SK-N-MC (cell line): ENCODE results near the gene C4orf33.
"Not testable (repeated sequence)": the region's sequence is repeated elsewhere in the genome, so short reads cannot be mapped to it uniquely, and the experiment has no call there.

Experiments used
- DNase-seq: peaks from one replicate; pipeline ENCODE4 v3.0.0-alpha.2; 2011; ENCODE audit warnings: low read depth, low spot score
- H3K27ac ChIP-seq: fragments of 200-600 bp; sonication (generic); 2 replicates; pipeline ENCODE4 v1.5.1; 2016; ENCODE audit warnings: mixed run types
- H3K36me3 ChIP-seq: fragments of 200-600 bp; sonication (generic); 2 replicates; pipeline ENCODE4 v1.6.1; 2017; ENCODE audit warnings: antibody characterized with exemption, low read length, mixed read lengths; ENCODE audit not compliant: insufficient read depth
- H3K4me3 ChIP-seq: fragments of 200-600 bp; sonication (generic); 2 replicates; pipeline ENCODE4 v1.5.1; 2016
- H3K9ac ChIP-seq: fragments of 200-600 bp; sonication (generic); 2 replicates; pipeline ENCODE4 v1.8.0; 2017; ENCODE audit warnings: mixed run types, mixed read lengths; ENCODE audit not compliant: insufficient read length
- H3K9me3 ChIP-seq: fragments of 200-600 bp; sonication (generic); 2 replicates; pipeline ENCODE4 v1.6.1; 2017; ENCODE audit warnings: low read depth, mild to moderate bottlenecking, antibody characterized with exemption, low read length, moderate library complexity, mixed read lengths
- EZH2 ChIP-seq: fragments of 200-600 bp; sonication (generic); IDR thresholded peaks from one replicate; pipeline ENCODE4 v1.6.1; 2017; ENCODE audit warnings: antibody characterized with exemption
- FOXP2 ChIP-seq: optimal IDR thresholded peaks from 2 replicates; pipeline ENCODE3; 2011; ENCODE audit warnings: mild to moderate bottlenecking, moderate library complexity; ENCODE audit not compliant: insufficient read depth; ENCODE audit errors: extremely low read length, control extremely low read depth
- POLR2AphosphoS5 ChIP-seq: IDR thresholded peaks from 2 replicates; pipeline ENCODE4 v1.6.1; 2012; ENCODE audit warnings: mild to moderate bottlenecking, low read depth, low read length, borderline replicate concordance

C4orf33 gene

DNA sequence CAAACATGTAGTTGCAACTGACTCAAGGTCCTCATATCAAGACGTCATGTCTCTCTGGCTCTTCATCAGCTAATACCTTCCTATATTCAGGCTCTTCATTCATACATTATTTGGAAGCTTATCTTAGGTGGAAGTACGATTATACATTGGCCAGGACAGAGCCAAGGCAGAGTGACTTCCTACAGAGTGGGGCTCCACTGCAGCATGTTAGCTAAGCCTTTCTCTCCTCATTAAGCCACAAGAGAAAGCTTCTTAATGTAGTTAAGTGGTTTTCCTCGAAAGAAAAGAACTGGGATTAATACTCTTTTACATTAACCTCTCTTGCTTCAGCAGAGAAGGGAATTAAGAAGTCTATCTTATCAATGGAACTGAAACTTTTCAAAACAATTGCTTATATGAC, 15.0 kb downstream of the C4orf33 start:
- no peak for TF ChIP-seq EZH2
- no peak for TF ChIP-seq POLR2AphosphoS5
- no peak for TF ChIP-seq FOXP2
- no peaks in the 10 kb centered on the region for H3K9me3 ChIP-seq
- H3K9ac ChIP-seq: no peak overlapping the region
- H3K36me3 ChIP-seq: no peaks in the 10 kb centered on the region
- H3K4me3 ChIP-seq: no peak overlapping the region
- H3K27ac ChIP-seq: no peak overlapping the region
- DNase-seq: no peak

DNA sequence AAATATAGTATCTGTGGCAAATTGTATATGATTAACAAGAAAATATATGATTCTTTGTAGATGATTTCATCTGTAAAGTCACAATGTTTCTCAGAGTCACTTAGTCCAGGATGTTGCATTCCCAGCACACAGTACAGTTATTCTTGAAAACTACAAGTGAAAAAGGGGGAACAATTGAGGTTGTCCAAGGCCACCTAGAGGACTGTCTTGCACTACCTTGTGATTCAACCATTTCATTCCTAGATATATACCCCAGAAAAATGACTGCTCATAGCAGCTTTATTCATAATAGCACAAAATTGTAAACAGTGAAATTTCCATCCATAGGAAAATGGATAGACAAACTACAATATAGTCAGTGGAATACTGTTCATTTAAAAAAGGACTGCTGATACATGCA, 16.0 kb downstream of the C4orf33 start:
- Histone ChIP-seq H3K36me3 (no peaks in the 10 kb centered on the region), H3K27ac (no peak overlapping the region), H3K4me3 (no peak overlapping the region), H3K9ac (no peak overlapping the region), H3K9me3 (no peaks in the 10 kb centered on the region)
- DNase-seq: no peak
- TF ChIP-seq EZH2 (no peak), POLR2AphosphoS5 (no peak), FOXP2 (no peak)

DNA sequence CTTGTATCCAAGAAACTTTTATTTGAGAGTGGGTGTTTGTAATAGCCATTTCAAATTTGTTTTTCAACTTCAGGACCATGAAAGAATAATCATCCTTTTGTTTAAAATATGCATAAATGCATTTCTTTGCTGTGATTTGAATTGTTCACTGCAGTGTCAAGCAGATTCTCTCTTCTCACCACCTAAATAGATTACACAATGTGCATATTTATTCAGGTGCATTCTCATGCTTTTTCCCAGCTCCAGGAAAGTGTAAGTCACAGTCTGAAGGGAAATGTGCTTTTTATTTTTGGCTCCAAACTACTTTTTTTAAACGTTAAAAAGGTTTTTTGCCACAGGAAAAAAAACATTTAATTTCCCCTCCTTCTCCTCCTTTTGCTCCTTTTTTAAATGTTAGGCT, 17.5 kb downstream of the C4orf33 start:
- TF ChIP-seq POLR2AphosphoS5: no peak
- TF ChIP-seq FOXP2: no peak
- no peak for TF ChIP-seq EZH2
- no peak overlapping the region for H3K27ac ChIP-seq
- no peaks in the 10 kb centered on the region for H3K36me3 ChIP-seq
- no peak for DNase-seq
- H3K9me3 ChIP-seq: no peaks in the 10 kb centered on the region
- H3K9ac ChIP-seq: no peak overlapping the region
- H3K4me3 ChIP-seq: no peak overlapping the region

DNA sequence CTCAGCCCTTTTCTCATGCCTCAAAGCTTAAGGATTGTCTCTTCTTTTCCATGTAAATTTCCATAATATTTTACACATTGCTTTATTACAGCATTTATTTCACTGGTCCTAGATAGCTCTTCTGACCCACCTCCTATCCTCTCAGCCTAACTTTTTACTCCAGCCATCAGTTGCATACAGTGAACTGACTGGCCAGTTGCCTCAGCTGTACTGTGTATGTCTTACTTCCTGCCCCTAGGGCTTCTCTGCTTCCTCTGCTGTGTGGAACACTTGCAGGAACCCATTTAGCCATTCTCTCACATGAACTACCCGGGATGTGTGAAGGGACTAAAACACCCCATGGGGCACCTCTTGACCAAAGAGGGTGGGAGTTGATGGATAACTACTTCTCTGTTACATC, 18.0 kb downstream of the C4orf33 start:
- Histone ChIP-seq H3K4me3 (no peak overlapping the region), H3K27ac (no peak overlapping the region), H3K36me3 (no peaks in the 10 kb centered on the region), H3K9me3 (no peaks in the 10 kb centered on the region), H3K9ac (no peak overlapping the region)
- no peak for TF ChIP-seq POLR2AphosphoS5
- TF ChIP-seq EZH2: no peak
- TF ChIP-seq FOXP2: no peak
- no peak for DNase-seq

DNA sequence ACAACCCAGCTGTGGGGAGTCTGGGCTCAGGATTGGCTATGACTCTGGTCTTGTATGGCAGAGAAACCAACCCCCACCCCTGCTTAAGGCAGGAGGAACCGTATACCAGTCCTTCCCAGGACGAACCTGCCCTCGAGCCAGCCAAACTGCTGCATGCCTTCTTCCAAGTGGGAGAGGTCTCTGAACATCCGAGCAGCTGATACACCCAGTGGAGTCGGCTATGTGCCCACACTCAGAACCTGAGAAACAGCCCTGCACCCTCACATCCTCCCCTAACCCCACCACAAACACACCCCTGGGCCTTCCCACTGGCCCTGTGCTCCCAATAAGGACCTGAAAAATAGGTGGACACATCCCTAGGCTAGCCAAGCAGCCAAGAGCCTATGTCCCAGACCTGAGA, 21.8 kb downstream of the C4orf33 start:
- Histone ChIP-seq H3K27ac (no peak overlapping the region), H3K9ac (no peak overlapping the region), H3K4me3 (no peak overlapping the region), H3K36me3 (no peaks in the 10 kb centered on the region), H3K9me3 (no peaks in the 10 kb centered on the region)
- no peak for DNase-seq
- no peak for TF ChIP-seq POLR2AphosphoS5
- no peak for TF ChIP-seq FOXP2
- TF ChIP-seq EZH2: no peak

DNA sequence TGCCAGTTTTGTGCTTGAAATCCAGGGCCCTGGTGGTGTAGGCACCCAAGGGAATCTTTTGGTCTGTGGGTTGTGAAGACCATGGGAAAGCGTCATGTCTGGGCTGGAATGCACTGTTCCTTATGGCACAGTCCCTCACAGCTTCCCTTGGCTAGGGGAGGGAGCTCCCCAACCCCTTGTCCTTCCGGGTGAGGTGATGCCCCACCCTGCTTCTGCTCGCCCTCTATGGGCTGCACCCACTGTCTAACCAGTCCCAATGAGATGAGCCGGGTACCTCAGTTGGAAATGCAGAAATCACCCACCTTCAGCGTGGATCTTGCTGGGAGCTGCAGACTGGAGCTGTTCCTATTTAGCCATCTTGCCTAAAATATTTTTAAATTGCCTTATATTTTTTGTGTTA, 30.7 kb downstream of the C4orf33 start:
- not testable (repeated sequence) for H3K36me3 ChIP-seq, H3K4me3 ChIP-seq, DNase-seq, H3K9ac ChIP-seq, H3K9me3 ChIP-seq, H3K27ac ChIP-seq

DNA sequence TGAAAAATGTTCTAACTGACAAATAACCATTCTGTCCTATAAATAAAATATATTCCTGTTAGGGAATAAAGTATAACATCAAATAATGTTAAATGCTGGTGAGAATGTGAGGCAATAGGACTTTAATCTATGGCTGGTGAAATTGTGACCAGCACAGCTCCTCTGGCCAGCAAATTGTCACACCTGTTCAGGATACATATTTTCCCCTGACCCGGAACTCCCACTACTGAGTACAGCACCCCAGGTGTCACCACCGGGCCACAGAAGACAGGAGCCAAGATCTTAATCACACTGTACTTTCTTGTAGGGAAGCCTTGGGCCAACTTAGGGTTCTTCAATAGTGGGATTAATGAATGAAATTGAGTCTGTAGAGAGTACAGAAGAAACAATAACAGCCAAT, 33.2 kb downstream of the C4orf33 start:
- H3K4me3 ChIP-seq: no peak overlapping the region
- no peaks in the 10 kb centered on the region for H3K9me3 ChIP-seq
- TF ChIP-seq EZH2: no peak
- TF ChIP-seq FOXP2: no peak
- no peak for TF ChIP-seq POLR2AphosphoS5
- no peak overlapping the region for H3K27ac ChIP-seq
- H3K9ac ChIP-seq: no peak overlapping the region
- H3K36me3 ChIP-seq: no peaks in the 10 kb centered on the region
- no peak for DNase-seq

DNA sequence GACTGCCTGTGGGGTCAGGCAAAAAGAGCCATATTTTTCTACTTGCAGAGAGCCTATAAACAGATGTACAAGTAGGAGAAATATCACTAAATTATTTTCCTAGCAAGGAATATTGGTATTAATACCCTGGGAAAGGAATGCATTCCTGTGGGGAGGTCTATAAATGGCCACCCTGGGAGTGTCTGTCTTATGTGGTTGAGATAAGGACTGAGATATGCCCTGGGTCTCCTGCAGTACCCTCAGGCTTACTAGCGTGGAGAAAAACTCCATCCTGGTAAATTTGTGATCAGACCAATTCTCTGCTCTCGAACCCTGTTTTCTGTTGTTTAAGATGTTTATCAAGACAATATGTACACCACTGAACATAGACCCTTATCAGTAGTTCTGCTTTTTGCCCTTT, 35.4 kb downstream of the C4orf33 start:
- TF ChIP-seq EZH2 (no peak), POLR2AphosphoS5 (no peak), FOXP2 (no peak)
- Histone ChIP-seq H3K27ac (no peak overlapping the region), H3K9me3 (no peaks in the 10 kb centered on the region), H3K36me3 (no peaks in the 10 kb centered on the region), H3K4me3 (no peak overlapping the region), H3K9ac (no peak overlapping the region)
- DNase-seq: no peak

DNA sequence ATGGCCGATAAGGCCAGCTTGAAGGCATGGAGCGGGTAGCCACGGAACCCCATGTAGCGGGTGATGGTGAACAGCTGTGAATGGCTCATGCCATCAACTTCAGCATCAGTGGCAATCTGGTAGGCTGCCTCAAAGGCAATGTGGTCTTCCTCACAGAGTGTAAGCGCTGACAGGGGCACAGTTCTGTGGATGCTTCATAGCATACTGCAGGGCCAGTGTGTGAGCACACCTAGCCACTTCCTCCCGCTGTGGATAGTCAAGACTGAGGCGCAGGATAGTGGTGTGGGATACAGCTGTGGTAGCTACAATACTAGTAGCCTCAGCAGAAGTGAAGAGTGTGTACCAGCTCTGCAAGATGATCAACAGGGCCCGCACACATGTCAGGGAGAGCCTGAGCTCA, 40.5 kb downstream of the C4orf33 start:
- no peak for DNase-seq
- TF ChIP-seq POLR2AphosphoS5: no peak
- TF ChIP-seq EZH2: no peak
- TF ChIP-seq FOXP2: no peak
- no peak overlapping the region for H3K27ac ChIP-seq
- H3K4me3 ChIP-seq: no peak overlapping the region
- H3K36me3 ChIP-seq: no peaks in the 10 kb centered on the region
- H3K9ac ChIP-seq: no peak overlapping the region
- no peaks in the 10 kb centered on the region for H3K9me3 ChIP-seq
